Loucy (cell line): ENCODE results near the gene CLCNKA.

Source experiments
- H2AFZ ChIP-seq: fragments of 200-600 bp; sonication (generic); 2 replicates; pipeline ENCODE4 v1.6.0; 2016; ENCODE audit warnings: antibody characterized with exemption, mild to moderate bottlenecking, low read length, moderate library complexity
- H3F3A ChIP-seq: fragments of 200-600 bp; 2 replicates; pipeline ENCODE4 v1.6.0; 2016; ENCODE audit warnings: antibody characterized with exemption, low read depth, mild to moderate bottlenecking
- H3K27me3 ChIP-seq: fragments of 200-600 bp; sonication (generic); 2 replicates; pipeline ENCODE4 v1.6.1; 2014; ENCODE audit warnings: low read length, mild to moderate bottlenecking; ENCODE audit not compliant: insufficient read depth, poor library complexity, severe bottlenecking
- H3K36me3 ChIP-seq: fragments of 200-600 bp; sonication (generic); 2 replicates; pipeline ENCODE4 v1.6.1; 2016; ENCODE audit warnings: low read length; ENCODE audit not compliant: insufficient read depth
- H3K4me1 ChIP-seq: fragments of 200-600 bp; sonication (generic); 2 replicates; pipeline ENCODE4 v1.5.1; 2014; ENCODE audit warnings: low read length, mild to moderate bottlenecking; ENCODE audit not compliant: insufficient read depth, poor library complexity, severe bottlenecking
- H3K4me2 ChIP-seq: fragments of 200-600 bp; sonication (generic); 2 replicates; pipeline ENCODE4 v1.6.0; 2014; ENCODE audit warnings: antibody characterized with exemption, low read length, low read depth, mild to moderate bottlenecking; ENCODE audit not compliant: poor library complexity, severe bottlenecking
- H3K4me3 ChIP-seq: fragments of 200-600 bp; sonication (generic); 2 replicates; pipeline ENCODE4 v1.5.1; 2014; ENCODE audit warnings: low read length, mild to moderate bottlenecking, mixed read lengths; ENCODE audit not compliant: poor library complexity, severe bottlenecking
- H3K79me2 ChIP-seq: fragments of 200-600 bp; sonication (generic); 2 replicates; pipeline ENCODE4 v1.6.1; 2014; ENCODE audit warnings: low read length; ENCODE audit not compliant: insufficient read depth
- H3K9ac ChIP-seq: fragments of 200-600 bp; sonication (generic); 2 replicates; pipeline ENCODE4 v1.6.0; 2014; ENCODE audit warnings: mild to moderate bottlenecking, low read depth, low read length, moderate library complexity; ENCODE audit not compliant: poor library complexity, severe bottlenecking
- H3K9me2 ChIP-seq: fragments of 200-600 bp; sonication (generic); replicated peaks from 2 replicates; pipeline ENCODE4 v1.6.1; 2016; ENCODE audit warnings: low read depth, low read length, mixed read lengths
- H3K9me3 ChIP-seq: fragments of 200-600 bp; sonication (generic); 2 replicates; pipeline ENCODE4 v1.6.1; 2014; ENCODE audit warnings: mild to moderate bottlenecking, antibody characterized with exemption, low read length, low read depth; ENCODE audit not compliant: insufficient read depth
- H4K20me1 ChIP-seq: fragments of 200-600 bp; sonication (generic); 2 replicates; pipeline ENCODE4 v1.6.0; 2014; ENCODE audit warnings: antibody characterized with exemption, low read length, mild to moderate bottlenecking; ENCODE audit not compliant: insufficient read depth, poor library complexity, severe bottlenecking
- EZH2phosphoT487 ChIP-seq: fragments of 200-600 bp; IDR thresholded peaks from 2 replicates; pipeline ENCODE4 v1.6.1; 2018; ENCODE audit warnings: antibody characterized with exemption, mild to moderate bottlenecking, moderate library complexity, borderline replicate concordance
- TF ChIP-seq, protein P1 (sequence below): fragments of 200-600 bp; sonication (generic); conservative IDR thresholded peaks from 2 replicates; pipeline ENCODE4 v1.5.1; 2014; ENCODE audit warnings: mild to moderate bottlenecking, antibody characterized with exemption, low read length

CLCNKA gene

DNA sequence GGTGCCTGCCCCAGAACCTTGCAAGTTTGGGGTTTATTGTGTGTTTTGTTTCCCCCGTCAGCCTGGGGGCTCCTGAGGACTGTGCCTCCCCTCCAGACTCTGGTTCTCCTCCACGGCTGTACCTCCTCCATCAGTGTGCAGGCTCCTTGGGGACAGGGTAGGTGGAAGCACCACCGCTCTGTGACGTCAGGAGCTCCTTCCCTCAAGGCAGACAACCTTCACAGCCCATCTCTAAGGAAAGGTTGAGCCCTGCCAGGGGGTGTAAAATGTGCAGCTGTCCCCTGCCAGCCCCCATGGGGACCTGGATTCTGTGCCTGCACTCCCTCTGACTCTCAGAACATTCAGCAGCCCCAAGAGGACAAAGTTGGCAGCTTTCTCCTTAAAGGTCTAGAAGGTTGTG is 3.5 kb upstream of the CLCNKA start:
- Histone ChIP-seq H2AFZ (no peak overlapping the region), H3K4me3 (no peak overlapping the region), H3K9me2 (no peaks in the 10 kb centered on the region), H3K79me2 (no peaks in the 10 kb centered on the region), H3K27me3 (no peaks in the 10 kb centered on the region), H3K4me2 (no peak overlapping the region), H3K9ac (no peak overlapping the region), H3K9me3 (no peaks in the 10 kb centered on the region), H3K36me3 (no peaks in the 10 kb centered on the region), H4K20me1 (no peaks in the 10 kb centered on the region), H3F3A (no peaks in the 10 kb centered on the region), H3K4me1 (no peaks in the 10 kb centered on the region)
- TF ChIP-seq, protein P1, sequence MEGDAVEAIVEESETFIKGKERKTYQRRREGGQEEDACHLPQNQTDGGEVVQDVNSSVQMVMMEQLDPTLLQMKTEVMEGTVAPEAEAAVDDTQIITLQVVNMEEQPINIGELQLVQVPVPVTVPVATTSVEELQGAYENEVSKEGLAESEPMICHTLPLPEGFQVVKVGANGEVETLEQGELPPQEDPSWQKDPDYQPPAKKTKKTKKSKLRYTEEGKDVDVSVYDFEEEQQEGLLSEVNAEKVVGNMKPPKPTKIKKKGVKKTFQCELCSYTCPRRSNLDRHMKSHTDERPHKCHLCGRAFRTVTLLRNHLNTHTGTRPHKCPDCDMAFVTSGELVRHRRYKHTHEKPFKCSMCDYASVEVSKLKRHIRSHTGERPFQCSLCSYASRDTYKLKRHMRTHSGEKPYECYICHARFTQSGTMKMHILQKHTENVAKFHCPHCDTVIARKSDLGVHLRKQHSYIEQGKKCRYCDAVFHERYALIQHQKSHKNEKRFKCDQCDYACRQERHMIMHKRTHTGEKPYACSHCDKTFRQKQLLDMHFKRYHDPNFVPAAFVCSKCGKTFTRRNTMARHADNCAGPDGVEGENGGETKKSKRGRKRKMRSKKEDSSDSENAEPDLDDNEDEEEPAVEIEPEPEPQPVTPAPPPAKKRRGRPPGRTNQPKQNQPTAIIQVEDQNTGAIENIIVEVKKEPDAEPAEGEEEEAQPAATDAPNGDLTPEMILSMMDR = no peak
- TF ChIP-seq EZH2phosphoT487 = no peak

DNA sequence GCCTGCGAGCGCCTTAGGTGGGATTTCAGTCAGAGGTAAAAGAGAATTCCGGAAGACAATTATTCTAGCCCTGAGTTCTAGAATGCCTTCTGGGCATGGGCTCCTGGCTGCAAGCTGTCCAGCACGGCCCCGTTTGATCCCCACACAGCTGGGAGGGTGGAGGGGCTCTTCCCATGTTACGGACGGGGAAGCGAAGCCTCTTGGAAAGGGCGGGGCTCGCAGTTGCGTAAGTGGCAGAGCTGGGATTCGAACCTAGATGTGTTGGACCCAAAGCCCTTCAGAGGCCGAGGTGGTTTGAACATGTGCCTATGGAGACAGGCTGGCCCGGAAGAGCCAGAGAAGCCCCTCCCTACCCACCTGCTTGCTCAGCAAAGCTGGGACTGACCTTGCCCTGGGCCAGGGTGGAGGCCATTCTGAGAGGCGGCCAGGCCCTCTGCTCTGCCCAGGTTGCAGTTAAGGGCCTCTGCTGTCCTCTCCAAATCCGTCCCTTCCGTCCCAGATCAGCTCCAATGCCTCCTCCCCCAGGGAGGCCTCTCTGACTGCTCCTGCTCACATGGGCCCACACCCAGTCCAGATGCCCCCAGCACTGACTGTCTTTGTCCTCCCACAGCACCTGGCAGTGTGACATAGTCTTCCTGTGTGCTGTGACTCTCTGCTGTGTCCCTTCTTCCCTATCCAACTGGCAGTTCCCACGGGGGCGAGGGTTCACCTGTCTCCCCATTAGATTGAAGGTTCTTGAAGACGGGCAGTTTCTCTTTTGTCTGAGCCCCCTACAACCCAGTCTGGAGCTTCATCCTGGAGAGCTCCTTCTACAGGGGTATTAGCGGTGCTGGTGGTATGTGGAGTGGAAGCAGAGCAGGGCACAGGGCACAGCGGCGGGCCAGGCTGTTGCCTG is 2.8 kb upstream of the CLCNKA start:
- Histone ChIP-seq H3K79me2 (no peaks in the 10 kb centered on the region), H3K9ac (no peak overlapping the region), H3K9me2 (no peaks in the 10 kb centered on the region), H3K36me3 (no peaks in the 10 kb centered on the region), H3F3A (no peaks in the 10 kb centered on the region), H3K4me2 (no peak overlapping the region), H3K4me1 (no peaks in the 10 kb centered on the region), H3K9me3 (no peaks in the 10 kb centered on the region), H3K27me3 (no peaks in the 10 kb centered on the region), H4K20me1 (no peaks in the 10 kb centered on the region), H3K4me3 (no peak overlapping the region), H2AFZ (no peak overlapping the region)
- no peak for TF ChIP-seq EZH2phosphoT487
- TF ChIP-seq, protein P1 = no peak

DNA sequence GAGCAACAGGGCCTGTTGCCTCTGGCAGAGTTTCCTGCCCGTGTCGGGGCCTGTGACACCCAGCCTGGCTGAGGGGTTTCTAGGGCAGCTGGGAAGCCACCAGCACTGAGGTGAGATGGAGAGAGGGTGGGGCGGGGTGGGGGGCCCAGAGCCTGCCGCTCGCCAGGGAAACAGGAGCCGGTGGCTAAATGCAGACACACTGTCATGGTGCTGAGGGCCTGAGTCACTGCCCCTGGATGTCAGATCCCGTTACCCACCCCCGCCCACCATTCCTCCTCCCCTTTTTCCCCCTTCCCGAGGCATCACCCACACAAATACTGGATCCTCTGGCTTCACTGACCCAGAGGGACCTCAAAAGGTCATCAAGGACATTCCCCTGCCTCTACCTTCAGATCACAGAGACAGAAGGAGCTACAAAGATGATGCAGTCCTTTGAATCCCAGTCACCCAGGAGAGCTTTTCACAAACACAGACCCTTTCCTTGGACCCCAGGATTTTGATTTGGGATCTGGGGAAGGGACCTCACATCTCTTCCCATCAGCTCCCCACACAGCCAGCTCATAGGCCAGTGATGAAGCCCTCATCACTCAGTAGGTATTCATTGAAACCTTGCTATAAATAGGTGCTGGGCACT is 2.1 kb upstream of the CLCNKA start:
- no peak for TF ChIP-seq EZH2phosphoT487
- TF ChIP-seq, protein P1 = no peak
- Histone ChIP-seq H3K4me1 (no peaks in the 10 kb centered on the region), H3F3A (no peaks in the 10 kb centered on the region), H3K79me2 (no peaks in the 10 kb centered on the region), H3K4me2 (no peak overlapping the region), H3K9ac (no peak overlapping the region), H4K20me1 (no peaks in the 10 kb centered on the region), H3K27me3 (no peaks in the 10 kb centered on the region), H2AFZ (no peak overlapping the region), H3K9me2 (no peaks in the 10 kb centered on the region), H3K9me3 (no peaks in the 10 kb centered on the region), H3K36me3 (no peaks in the 10 kb centered on the region), H3K4me3 (no peak overlapping the region)
